A172 (cell line): ENCODE measurements around the gene SYCE3. TPM values are rescaled to one million over a fixed set of nuclear protein-coding genes. Genes with fewer than 3 reads are reported as not detected.

Source experiments
- DNase-seq: peaks from one replicate; pipeline ENCODE4 v3.0.0-alpha.2; 2015; ENCODE audit warnings: low spot score
- total RNA-seq: library from RNA; depleted of rRNA; stranded (reverse); fragments of >200 nt; shearing (Covaris generic); gene quantifications from 2 replicates; pipeline ENCODE4 v1.2.3, GENCODE V29; 2014; rRNA removed

The SYCE3 gene
- total RNA-seq, 1 experiment from 2014 or later, result 2.5 TPM

DNA sequence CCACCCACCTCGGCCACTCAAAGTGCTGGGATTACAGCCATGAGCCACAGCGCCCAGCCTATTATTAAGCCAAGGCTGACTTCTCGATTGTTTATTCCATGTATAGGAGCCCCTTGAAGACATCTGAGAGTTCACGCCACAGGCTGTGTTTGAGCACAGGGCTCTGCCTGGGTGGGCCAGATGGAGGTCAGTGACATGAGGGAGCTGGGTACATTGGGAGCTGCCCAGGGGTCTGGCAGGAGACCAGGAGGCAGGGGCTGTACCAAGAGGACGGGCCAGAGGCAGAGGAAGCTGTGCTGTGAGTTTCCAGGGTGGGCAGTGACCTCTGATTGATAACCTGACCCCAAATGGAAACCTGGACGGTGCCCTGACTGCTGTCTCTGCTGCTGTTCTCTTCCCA lies 60.6 kb downstream of the SYCE3 start:
- no peak for DNase-seq

Other genes starting within 250 kb of the SYCE3 start
- gene DENND6B, start 235.9 kb downstream of the SYCE3 start, total RNA-seq, result 1.2 and 2.9 TPM in 2 replicates
- 28.0 and 36.6 TPM in 2 replicates for gene PPP6R2, start 219.6 kb downstream of the SYCE3 start, total RNA-seq
- gene SBF1, start 87.9 kb downstream of the SYCE3 start, total RNA-seq, result 43.0 and 48.2 TPM in 2 replicates
- not detected in 2 replicates for gene ADM2, start 81.4 kb downstream of the SYCE3 start, total RNA-seq
- gene MIOX, start 76.1 kb downstream of the SYCE3 start, total RNA-seq, result not detected in 2 replicates
- 21.3 and 28.7 TPM in 2 replicates for gene LMF2, start 55.2 kb downstream of the SYCE3 start, total RNA-seq
- gene NCAPH2, start 54.7 kb downstream of the SYCE3 start, total RNA-seq, result 51.8 and 55.6 TPM in 2 replicates
- gene SCO2, start 37.3 kb downstream of the SYCE3 start, total RNA-seq, result 8.0 and 9.5 TPM in 2 replicates
- gene TYMP, start 32.9 kb downstream of the SYCE3 start, total RNA-seq, result 0.10 and 0.31 TPM in 2 replicates
- 0.17 TPM in 1 of 2 replicates, not detected in the other for gene KLHDC7B, start 17.0 kb downstream of the SYCE3 start, total RNA-seq
- gene CPT1B, start 15.5 kb upstream of the SYCE3 start, total RNA-seq, result 6.4 and 13.8 TPM in 2 replicates
- gene CHKB, start 19.9 kb upstream of the SYCE3 start, total RNA-seq, result 27.9 and 30.7 TPM in 2 replicates
- gene MAPK8IP2, start 37.9 kb upstream of the SYCE3 start, total RNA-seq, result 7.9 and 10.8 TPM in 2 replicates
- 12.8 and 14.3 TPM in 2 replicates for gene ARSA, start 65.2 kb upstream of the SYCE3 start, total RNA-seq
- gene SHANK3, start 109.9 kb upstream of the SYCE3 start, total RNA-seq, result 0.84 and 0.98 TPM in 2 replicates
- gene ACR, start 175.3 kb upstream of the SYCE3 start, total RNA-seq, result not detected in 2 replicates
- 11.3 and 13.2 TPM in 2 replicates for gene RABL2B, start 220.7 kb upstream of the SYCE3 start, total RNA-seq